Stomach (tissue), 9 donors: Measurements from ENCODE around the gene TMX2. TPM values are rescaled to one million over a fixed set of nuclear protein-coding genes. Genes with fewer than 3 reads are reported as not detected.

ENCODE experiments used
- DNase-seq, 2 donors: peaks; one replicate each; pipeline versions ENCODE4 v3.0.0 to v3.0.0-alpha.2; 2013 to 2019
- H3K27ac ChIP-seq, 5 donors: fragments of 200-600 bp in 4 of 5; sonication (generic) in 4 of 5; one replicate each; pipeline ENCODE4 v1.5.1; 2013 to 2019; ENCODE audit warnings: mild to moderate bottlenecking in 1 of 5, moderate library complexity in 1 of 5
- H3K27me3 ChIP-seq, 3 donors: fragments of 200-600 bp; sonication (generic); one replicate each; pipeline ENCODE4 v1.5.1; 2017 to 2019; ENCODE audit warnings: mixed run types in 1 of 3
- H3K36me3 ChIP-seq, 4 donors: fragments of 200-600 bp; sonication (generic); 1 replicate in 3 of 4; 2 replicates in 1 of 4; pipeline ENCODE4 v1.5.1; 2016 to 2019
- H3K4me1 ChIP-seq, 4 donors: fragments of 200-600 bp; sonication (generic); one replicate each; pipeline ENCODE4 v1.5.1; 2016 to 2019
- H3K4me3 ChIP-seq, 4 donors: fragments of 200-600 bp; sonication (generic) in 3 of 4; one replicate each; pipeline ENCODE4 v1.5.1; 2016 to 2019; ENCODE audit warnings: mild to moderate bottlenecking in 1 of 4
- H3K9me3 ChIP-seq, 4 donors: fragments of 200-600 bp; sonication (generic); one replicate each; pipeline ENCODE4 v1.5.1; 2016 to 2019
- EP300 ChIP-seq: sonication (generic); formaldehyde crosslinking; IDR thresholded peaks from one replicate; pipeline ENCODE4 v1.6.1; 2017; ENCODE audit warnings: antibody characterized with exemption
- POLR2A ChIP-seq, 4 donors: fragments of 450-650 bp; IDR thresholded peaks; one replicate each; pipeline ENCODE4 v1.6.1; 2016; ENCODE audit warnings: antibody characterized with exemption in 4 of 4, control low read depth in 2 of 4, mild to moderate bottlenecking in 1 of 4, moderate library complexity in 1 of 4
- POLR2AphosphoS5 ChIP-seq, 3 donors: sonication (generic); formaldehyde crosslinking; IDR thresholded peaks; one replicate each; pipeline ENCODE4 v1.6.1; 2016; ENCODE audit warnings: antibody characterized with exemption in 3 of 3
- WGBS, 5 donors: extraction: QIAGEN DNeasy Blood & Tissue Kit in 3 of 5; methylation state at CpG; one replicate each; pipeline versions ENCODE4 v1.1.5 to v1.1.7; 2013 to 2018; 5-methylcytosine and 5-hydroxymethylcytosine counted together
- intact Hi-C: fragments of 100-400 bp; cut with DNase I; formaldehyde crosslinking; loops from one replicate; pipeline ENCODE4 v1.15.1; 2023; ENCODE audit warnings: low total_unique reads
- polyA plus RNA-seq, 3 donors: library from polyadenylated mRNA; stranded (reverse); fragments of 200-250 nt; gene quantifications; one replicate each; pipeline ENCODE4 v1.2.3, GENCODE V29; 2013
- total RNA-seq, 5 donors: library from RNA; depleted of rRNA; stranded (reverse); fragments of >200 nt; gene quantifications; one replicate each; pipeline versions ENCODE4 v1.1.0 to v1.2.3, GENCODE V29; 2014 to 2016
- TF ChIP-seq, protein P1 (sequence below), 7 experiments: fragments of 450-650 bp in 4 of 7; fragments of 200-600 bp in 3 of 7; sonication (generic) in 3 of 7; IDR thresholded peaks; one replicate each; pipeline ENCODE4 v1.5.1; 2016 to 2019; ENCODE audit warnings: antibody characterized with exemption in 7 of 7, control low read depth in 2 of 7, mild to moderate bottlenecking in 1 of 7
- donor health status: healthy with polysubstance abuse.
- donor health status: Bipolar disorder and iron deficiency.
- donor health status: healthy.

The TMX2 gene
- total and polyA plus RNA-seq, 8 donors = 20.1 to 72.3 (median 36.6) TPM

DNA sequence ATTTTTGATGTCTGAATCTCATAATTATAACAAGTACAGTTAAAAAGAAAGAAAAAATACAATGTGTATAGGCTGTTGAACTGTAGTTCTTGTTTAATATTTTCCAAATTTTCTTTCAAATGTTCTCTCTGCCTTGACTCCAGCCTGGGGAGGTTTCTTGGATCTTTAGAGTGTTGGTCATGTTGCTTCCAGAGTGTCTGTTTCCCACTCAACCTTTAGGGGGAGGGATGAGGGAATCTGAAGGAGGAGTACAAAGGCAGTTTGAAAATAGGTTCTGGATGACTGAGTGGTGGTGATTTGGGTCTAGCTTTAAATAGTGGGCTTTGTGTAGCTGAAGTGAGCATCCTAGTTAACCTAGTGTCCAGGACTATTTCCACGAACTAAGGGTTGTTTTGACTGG, 51.2 kb downstream of the TMX2 start:
- TF ChIP-seq EP300 = no peak
- TF ChIP-seq, protein P1, sequence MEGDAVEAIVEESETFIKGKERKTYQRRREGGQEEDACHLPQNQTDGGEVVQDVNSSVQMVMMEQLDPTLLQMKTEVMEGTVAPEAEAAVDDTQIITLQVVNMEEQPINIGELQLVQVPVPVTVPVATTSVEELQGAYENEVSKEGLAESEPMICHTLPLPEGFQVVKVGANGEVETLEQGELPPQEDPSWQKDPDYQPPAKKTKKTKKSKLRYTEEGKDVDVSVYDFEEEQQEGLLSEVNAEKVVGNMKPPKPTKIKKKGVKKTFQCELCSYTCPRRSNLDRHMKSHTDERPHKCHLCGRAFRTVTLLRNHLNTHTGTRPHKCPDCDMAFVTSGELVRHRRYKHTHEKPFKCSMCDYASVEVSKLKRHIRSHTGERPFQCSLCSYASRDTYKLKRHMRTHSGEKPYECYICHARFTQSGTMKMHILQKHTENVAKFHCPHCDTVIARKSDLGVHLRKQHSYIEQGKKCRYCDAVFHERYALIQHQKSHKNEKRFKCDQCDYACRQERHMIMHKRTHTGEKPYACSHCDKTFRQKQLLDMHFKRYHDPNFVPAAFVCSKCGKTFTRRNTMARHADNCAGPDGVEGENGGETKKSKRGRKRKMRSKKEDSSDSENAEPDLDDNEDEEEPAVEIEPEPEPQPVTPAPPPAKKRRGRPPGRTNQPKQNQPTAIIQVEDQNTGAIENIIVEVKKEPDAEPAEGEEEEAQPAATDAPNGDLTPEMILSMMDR (IDR thresholded peaks at IDR 0.05) = peak in 3 of 7 experiments; percentile 16 to 22 (median 20)
- TF ChIP-seq POLR2AphosphoS5 (IDR thresholded peaks at IDR 0.05) = peak in 1 of 3 donors; percentile 26
- TF ChIP-seq POLR2A (IDR thresholded peaks at IDR 0.05) = no peak
- DNase-seq = peak in 1 of 2 donors; percentile 80
- 4 to 20% (median 10%) methylated on average over 1 of the region's 1 CpG for WGBS, 5 donors
- intact Hi-C loops = no loop called here
- Histone ChIP-seq H3K27me3 (no peaks in the 10 kb centered on the region), H3K27ac (peak overlapping the region; percentile 31 to 96 (median 92)), H3K9me3 (no peaks in the 10 kb centered on the region), H3K4me3 (peak overlapping the region; percentile 46 to 60 (median 50)), H3K4me1 (peaks cover 14 to 52% (median 35%) of the 10 kb centered on the region in 4 donors), H3K36me3 (peaks cover 0 to 6% (median 0%) of the 10 kb centered on the region in 4 donors)

DNA sequence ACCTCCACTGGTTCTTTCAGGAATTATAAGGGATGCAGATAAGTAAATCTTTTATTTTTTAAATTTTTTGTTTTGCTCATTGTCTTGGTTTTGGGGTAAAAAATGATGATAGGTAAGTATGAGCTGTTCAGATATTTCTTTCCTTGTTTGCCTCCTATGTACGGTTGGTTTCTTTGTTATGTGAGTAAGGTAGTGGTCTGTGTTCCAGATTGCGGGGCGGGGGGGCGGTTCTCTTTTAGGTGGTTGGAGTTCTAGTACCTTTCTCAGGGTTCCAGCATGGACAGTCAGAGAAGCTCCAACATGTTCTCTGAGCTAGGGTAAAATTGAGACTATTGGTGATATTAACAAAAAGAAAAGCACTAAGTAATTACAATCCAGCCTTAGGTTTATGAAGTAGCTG, 51.6 kb downstream of the TMX2 start:
- Histone ChIP-seq H3K27ac (peak overlapping the region; percentile 66 to 96 (median 92)), H3K4me1 (peaks cover 18 to 56% (median 39%) of the 10 kb centered on the region in 4 donors), H3K36me3 (peaks cover 0 to 6% (median 0%) of the 10 kb centered on the region in 4 donors), H3K27me3 (no peaks in the 10 kb centered on the region), H3K9me3 (no peaks in the 10 kb centered on the region), H3K4me3 (peak overlapping the region; percentile 46 to 60 (median 50))
- 16 to 31% (median 20%) methylated on average over 4 of the region's 4 CpGs for WGBS, 5 donors
- TF ChIP-seq POLR2A (IDR thresholded peaks at IDR 0.05) (no peak), EP300 (no peak), POLR2AphosphoS5 (IDR thresholded peaks at IDR 0.05) (no peak)
- TF ChIP-seq, protein P1 (IDR thresholded peaks at IDR 0.05) = no peak
- peak in 1 of 2 donors; percentile 38 for DNase-seq
- intact Hi-C loops = no loop called here

DNA sequence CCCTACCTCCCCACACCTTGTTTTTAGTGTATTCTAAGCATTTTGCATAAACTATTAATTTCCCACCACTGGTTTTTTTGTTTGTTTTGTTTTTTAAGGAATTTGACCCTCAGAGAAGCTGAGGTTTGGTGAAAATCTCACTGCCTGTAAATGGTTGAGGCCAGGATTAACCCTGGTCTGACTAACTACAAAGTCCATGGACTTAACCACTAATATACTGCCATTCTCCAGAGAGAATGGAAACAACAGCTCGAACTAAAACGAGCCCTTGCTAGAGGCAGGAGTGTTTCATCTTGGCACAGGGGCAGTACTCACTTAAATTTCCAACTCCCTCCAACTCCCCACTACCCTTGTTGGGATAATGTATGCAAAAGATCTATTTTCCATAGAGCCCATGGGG, 52.2 kb downstream of the TMX2 start:
- H3K4me1 ChIP-seq = peaks cover 24 to 62% (median 43%) of the 10 kb centered on the region in 4 donors
- peak overlapping the region in 4 of 5 donors; percentile 90 to 96 (median 94) for H3K27ac ChIP-seq
- peak overlapping the region; percentile 46 to 60 (median 50) for H3K4me3 ChIP-seq
- no peaks in the 10 kb centered on the region for H3K27me3 ChIP-seq
- WGBS, 5 donors = 10 to 20% (median 14%) methylated on average over 2 of the region's 2 CpGs
- H3K36me3 ChIP-seq = peaks cover 0 to 6% (median 0%) of the 10 kb centered on the region in 4 donors
- DNase-seq = peak in 1 of 2 donors; percentile 28
- intact Hi-C loops = no loop called here
- no peaks in the 10 kb centered on the region for H3K9me3 ChIP-seq
- no peak for TF ChIP-seq POLR2AphosphoS5 (IDR thresholded peaks at IDR 0.05)
- no peak for TF ChIP-seq POLR2A (IDR thresholded peaks at IDR 0.05)
- TF ChIP-seq, protein P1 (IDR thresholded peaks at IDR 0.05) = no peak
- TF ChIP-seq EP300 = no peak

- no peak for DNase-seq
- 9 to 19% (median 15%) methylated on average over 2 of the region's 2 CpGs for WGBS, 5 donors
- Histone ChIP-seq H3K27me3 (no peaks in the 10 kb centered on the region), H3K36me3 (peaks cover 0 to 6% (median 0%) of the 10 kb centered on the region in 4 donors), H3K27ac (peak overlapping the region in 4 of 5 donors; percentile 90 to 96 (median 94)), H3K9me3 (no peaks in the 10 kb centered on the region), H3K4me3 (peak overlapping the region; percentile 46 to 60 (median 50)), H3K4me1 (peaks cover 28 to 66% (median 47%) of the 10 kb centered on the region in 4 donors)
- intact Hi-C loops = no loop called here
- TF ChIP-seq EP300 (no peak), POLR2A (IDR thresholded peaks at IDR 0.05) (no peak), POLR2AphosphoS5 (IDR thresholded peaks at IDR 0.05) (no peak)
- TF ChIP-seq, protein P1 (IDR thresholded peaks at IDR 0.05) = no peak
Measured at GRCh38 chr11:57764972-57765371, 52.6 kb downstream of the TMX2 start.
